HG03565 (cell line): ENCODE results near the gene IL23A.
"Not testable (repeated sequence)": the region's sequence is repeated elsewhere in the genome, so short reads cannot be mapped to it uniquely, and the experiment has no call there.

ENCODE experiments used
- ATAC-seq: cut with Tn5 transposase; IDR thresholded peaks from one replicate; pipeline ENCODE4 v1.9.1; 2021; ENCODE audit warnings: mild to moderate bottlenecking, moderate library complexity; ENCODE audit not compliant: unreplicated experiment

IL23A gene

GRCh38 chr12:56338308-56339157 is at the start of gene IL23A:
Gene IL23A, plus strand, starts transcription at chr12:56338884. Its CDS starts 161 bp downstream, at chr12:56339045.
- ATAC-seq = no peak

GRCh38 chr12:56293795-56294194 is 44.9 kb upstream of the IL23A start:
- no peak for ATAC-seq

- ATAC-seq = no peak
Measured at GRCh38 chr12:56296295-56296694, 42.4 kb upstream of the IL23A start.

GRCh38 chr12:56297400-56297799 is 41.3 kb upstream of the IL23A start:
- ATAC-seq = no peak

- ATAC-seq = no peak
Measured at GRCh38 chr12:56298828-56299227, 39.9 kb upstream of the IL23A start.

- ATAC-seq = no peak
Measured at GRCh38 chr12:56299308-56299852, 39.3 kb upstream of the IL23A start.

- ATAC-seq = peak; percentile 82
Measured at GRCh38 chr12:56299853-56300643, 38.6 kb upstream of the IL23A start, which contains the start of gene CS. Gene CS, minus strand, starts transcription at chr12:56300330. Its CDS starts 129 bp downstream, at chr12:56300201.

- no peak for ATAC-seq
Measured at GRCh38 chr12:56300644-56301464, 37.8 kb upstream of the IL23A start.

GRCh38 chr12:56304276-56304675 is 34.4 kb upstream of the IL23A start:
- no peak for ATAC-seq

GRCh38 chr12:56304872-56305590 is 33.7 kb upstream of the IL23A start:
- no peak for ATAC-seq

- ATAC-seq = no peak
Measured at GRCh38 chr12:56307221-56307965, 31.3 kb upstream of the IL23A start.

GRCh38 chr12:56308714-56309113 is 30.0 kb upstream of the IL23A start:
- no peak for ATAC-seq

GRCh38 chr12:56311003-56311402 is 27.7 kb upstream of the IL23A start:
- ATAC-seq = no peak

GRCh38 chr12:56315249-56315621 is 23.4 kb upstream of the IL23A start:
- ATAC-seq = no peak

GRCh38 chr12:56315622-56316473 is 22.8 kb upstream of the IL23A start, which contains the start of gene CNPY2:
Gene CNPY2, minus strand, starts transcription at chr12:56315988. Its CDS starts 771 bp downstream, at chr12:56315217.
- ATAC-seq = peak; percentile 84

- no peak for ATAC-seq
Measured at GRCh38 chr12:56317675-56318074, 21.0 kb upstream of the IL23A start.

GRCh38 chr12:56321027-56321426 is 17.7 kb upstream of the IL23A start:
- no peak for ATAC-seq

GRCh38 chr12:56321610-56322009 is 17.1 kb upstream of the IL23A start:
- ATAC-seq = not testable (repeated sequence)
